Measurements from ENCODE around the gene COL4A1. TPM values are rescaled to one million over a fixed set of nuclear protein-coding genes. Genes with fewer than 3 reads are reported as not detected.

The COL4A1 gene
- total and polyA plus RNA-seq, 2 of the 13 experiments (the other 11 are each of a cell fraction or from before 2014, with no cell fraction given), result not detected

DNA sequence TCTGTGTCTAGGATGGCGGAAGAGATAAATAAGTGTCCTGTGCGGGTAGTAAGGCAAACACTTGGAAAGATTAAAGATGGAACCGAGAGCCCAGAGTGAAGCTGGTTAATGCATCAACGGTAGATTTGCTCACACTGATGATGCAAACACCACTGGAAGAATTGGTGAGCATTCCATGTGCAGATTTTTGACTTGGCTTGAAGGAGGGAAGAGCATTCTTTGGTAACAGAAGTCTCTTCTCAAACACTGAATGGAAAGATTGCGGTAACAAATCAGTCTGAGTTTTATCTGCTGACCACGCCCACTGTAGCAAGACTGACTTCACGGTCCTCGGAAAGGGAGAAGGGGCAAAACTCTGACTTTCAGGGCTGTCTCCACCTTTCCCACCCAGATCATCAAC is 112.5 kb downstream of the COL4A1 start:
- DNase-seq (ENCODE audit: low spot score), result no peak
- Histone ChIP-seq H3K4me2 (ENCODE audit: low read depth, low read length) (no peak overlapping the region), H3K27ac (ENCODE audit: extremely low read length, insufficient read depth, low read length) (no peak overlapping the region), H3K4me3 (replicated peaks in 1 of 3; ENCODE audit: insufficient read depth in 1 of 3, low read depth in 2 of 3, low read length in 3 of 3) (no peak overlapping the region), H3K4me1 (ENCODE audit: insufficient read depth, low read length) (peaks cover 25% of the 10 kb centered on the region), H2AFZ (ENCODE audit: low read length) (no peak overlapping the region), H3K9ac (ENCODE audit: insufficient read depth, low read depth, low read length) (no peak overlapping the region), H3K36me3 (replicated peaks in 1 of 2; ENCODE audit: control insufficient read depth in 1 of 2, insufficient read depth in 2 of 2, low read length in 2 of 2) (no peaks in the 10 kb centered on the region), H4K20me1 (ENCODE audit: insufficient read depth, low read length) (no peaks in the 10 kb centered on the region), H3K79me2 (ENCODE audit: insufficient read depth, low read length) (no peaks in the 10 kb centered on the region), H3K27me3 (ENCODE audit: control insufficient read depth in 1 of 2, insufficient read depth in 2 of 2, low read length in 2 of 2) (peaks cover 0 to 16% of the 10 kb centered on the region in 2 experiments; a peak in 1 of 5 replicates), H3K9me3 (ENCODE audit: low read length) (no peaks in the 10 kb centered on the region)
- in situ Hi-C loops (cut with HindIII; ENCODE audit: extremely low pct_ligation_motif_present, low pct_unique_long_range_greater_than_20kb), result no loop called here
- no TSS peak for BruUV-seq (replicated peaks)
- intact Hi-C loops (cut with micrococcal nuclease; ENCODE audit: unreplicated experiment), result no loop called here
- no peak for ATAC-seq
- ChIA-PET CTCF (ENCODE audit: low intra/inter-chr PET ratio, low total read pairs) (no interaction called here), POLR2A (no interaction called here)
- TF ChIP-seq, protein P1, sequence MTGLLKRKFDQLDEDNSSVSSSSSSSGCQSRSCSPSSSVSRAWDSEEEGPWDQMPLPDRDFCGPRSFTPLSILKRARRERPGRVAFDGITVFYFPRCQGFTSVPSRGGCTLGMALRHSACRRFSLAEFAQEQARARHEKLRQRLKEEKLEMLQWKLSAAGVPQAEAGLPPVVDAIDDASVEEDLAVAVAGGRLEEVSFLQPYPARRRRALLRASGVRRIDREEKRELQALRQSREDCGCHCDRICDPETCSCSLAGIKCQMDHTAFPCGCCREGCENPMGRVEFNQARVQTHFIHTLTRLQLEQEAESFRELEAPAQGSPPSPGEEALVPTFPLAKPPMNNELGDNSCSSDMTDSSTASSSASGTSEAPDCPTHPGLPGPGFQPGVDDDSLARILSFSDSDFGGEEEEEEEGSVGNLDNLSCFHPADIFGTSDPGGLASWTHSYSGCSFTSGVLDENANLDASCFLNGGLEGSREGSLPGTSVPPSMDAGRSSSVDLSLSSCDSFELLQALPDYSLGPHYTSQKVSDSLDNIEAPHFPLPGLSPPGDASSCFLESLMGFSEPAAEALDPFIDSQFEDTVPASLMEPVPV (CRISPR knock-in tag; IDR thresholded peaks at IDR 0.05), result no peak
- no peak for TF ChIP-seq ZNF607 (CRISPR knock-in tag; IDR thresholded peaks at IDR 0.05; ENCODE audit: borderline replicate concordance)
- no peak for TF ChIP-seq ZNF10 (CRISPR knock-in tag; IDR thresholded peaks at IDR 0.05; ENCODE audit: borderline replicate concordance, low read depth)
- no peak for TF ChIP-seq ZNF709 (CRISPR knock-in tag; IDR thresholded peaks at IDR 0.05)
- no peak for TF ChIP-seq ZNF768 (CRISPR knock-in tag; IDR thresholded peaks at IDR 0.05)
- TF ChIP-seq MIER2 (CRISPR knock-in tag; IDR thresholded peaks at IDR 0.05), result no peak
- TF ChIP-seq ZNF790 (CRISPR knock-in tag; IDR thresholded peaks at IDR 0.05; ENCODE audit: borderline replicate concordance), result no peak
- TF ChIP-seq ZNF503 (CRISPR knock-in tag; IDR thresholded peaks at IDR 0.05), result no peak
- TF ChIP-seq U2AF2 (IDR thresholded peaks at IDR 0.05; ENCODE audit: low read depth, low read length), result no peak
- no peak for TF ChIP-seq AFF4 (CRISPR knock-in tag; IDR thresholded peaks at IDR 0.05)
- TF ChIP-seq ZC3H13 (CRISPR knock-in tag; IDR thresholded peaks at IDR 0.05), result no peak
- TF ChIP-seq MEIS2 (CRISPR knock-in tag; IDR thresholded peaks at IDR 0.05), result no peak
- no peak for FAIRE-seq
- WGBS (ENCODE audit: low lambda C conversion rate), result 23% methylated on average over 8 of the region's 8 CpGs
